ENCODE results near the gene IQGAP2. TPM values are rescaled to one million over a fixed set of nuclear protein-coding genes. Genes with fewer than 3 reads are reported as not detected.

Gene IQGAP2
- total and polyA plus RNA-seq, 2 of the 8 experiments (the other 6 are each of a cell fraction or from before 2014, with no cell fraction given), result 19.7 to 66.0 TPM

GRCh38 chr5:76446776-76447175, 43.7 kb downstream of the IQGAP2 start (continued):
- TF ChIP-seq KDM1A (IDR thresholded peaks at IDR 0.05; ENCODE audit: borderline replicate concordance, low read length) (no peak), SRF (IDR thresholded peaks at IDR 0.05; ENCODE audit: low read depth, low read length) (no peak), SAP30 (IDR thresholded peaks at IDR 0.05; ENCODE audit: insufficient read depth, insufficient replicate concordance, low read length) (no peak), EZH2 (IDR thresholded peaks at IDR 0.05; ENCODE audit: low read depth, low read length, severe bottlenecking) (no peak), YY1 (IDR thresholded peaks at IDR 0.05; ENCODE audit: low read depth, low read length) (no peak)

Measured in H1 (cell line).